HepG2 (cell line): Measurements from ENCODE around the gene HTR1D. TPM values are rescaled to one million over a fixed set of nuclear protein-coding genes. Genes with fewer than 3 reads are reported as not detected.

Experiments used
- CAMTA2 ChIP-seq: sonication (generic); formaldehyde crosslinking; IDR thresholded peaks from 2 replicates; pipeline ENCODE4 v1.4.0; 2020; ENCODE audit warnings: mild to moderate bottlenecking, missing genetic modification reagents, borderline replicate concordance
- DNMT3B ChIP-seq: conservative IDR thresholded peaks from 2 replicates; pipeline ENCODE4 v1.6.1; 2016; ENCODE audit warnings: missing biosample characterization, control low read depth
- DPF2 ChIP-seq: sonication (generic); formaldehyde crosslinking; IDR thresholded peaks from 2 replicates; pipeline ENCODE4 v1.4.0; 2020; ENCODE audit warnings: mild to moderate bottlenecking, low read depth, missing genetic modification reagents, borderline replicate concordance
- HES4 ChIP-seq: sonication (generic); formaldehyde crosslinking; IDR thresholded peaks from 2 replicates; pipeline ENCODE4 v1.9.0; 2021; ENCODE audit warnings: mild to moderate bottlenecking, missing genetic modification reagents, borderline replicate concordance
- HNRNPK ChIP-seq: fragments of 200-400 bp; formaldehyde crosslinking; IDR thresholded peaks from 2 replicates; pipeline ENCODE4 v1.6.1; 2018; ENCODE audit warnings: low read length, low read depth, moderate library complexity, mild to moderate bottlenecking; ENCODE audit not compliant: poor library complexity, severe bottlenecking
- MTA3 ChIP-seq: sonication (generic); formaldehyde crosslinking; IDR thresholded peaks from 2 replicates; pipeline ENCODE4 v1.4.0; 2020; ENCODE audit warnings: missing genetic modification reagents
- MYC ChIP-seq: sonication (generic); formaldehyde crosslinking; IDR thresholded peaks from 2 replicates; pipeline ENCODE4 v1.9.0; 2021; ENCODE audit warnings: missing genetic modification reagents, borderline replicate concordance
- MYNN ChIP-seq: sonication (generic); formaldehyde crosslinking; IDR thresholded peaks from 2 replicates; pipeline ENCODE4 v1.4.0; 2020; ENCODE audit warnings: mild to moderate bottlenecking, low read depth, missing genetic modification reagents
- NFYB ChIP-seq: sonication (generic); formaldehyde crosslinking; IDR thresholded peaks from 2 replicates; pipeline ENCODE4 v1.4.0; 2020; ENCODE audit warnings: missing genetic modification reagents
- PHF21A ChIP-seq: sonication (generic); formaldehyde crosslinking; IDR thresholded peaks from 2 replicates; pipeline ENCODE4 v1.5.0; 2020; ENCODE audit warnings: mild to moderate bottlenecking, missing genetic modification reagents
- TBX3 ChIP-seq: fragments of 450-650 bp; IDR thresholded peaks from 2 replicates; pipeline ENCODE4 v1.6.1; 2017; ENCODE audit warnings: antibody characterized with exemption, mild to moderate bottlenecking, inconsistent platforms, borderline replicate concordance
- ZKSCAN5 ChIP-seq: sonication (generic); formaldehyde crosslinking; IDR thresholded peaks from 2 replicates; pipeline ENCODE4 v1.5.1; 2020; ENCODE audit warnings: mild to moderate bottlenecking, missing genetic modification reagents
- ZNF354B ChIP-seq: sonication (generic); formaldehyde crosslinking; IDR thresholded peaks from 2 replicates; pipeline ENCODE4 v1.8.0; 2022; ENCODE audit warnings: mild to moderate bottlenecking, missing genetic modification reagents
- ZNF674 ChIP-seq: sonication (generic); formaldehyde crosslinking; IDR thresholded peaks from 2 replicates; pipeline ENCODE4 v1.5.0; 2020; ENCODE audit warnings: low read depth, mild to moderate bottlenecking, missing genetic modification reagents
- polyA plus RNA-seq, 8 experiments: library from polyadenylated mRNA; depleted of rRNA in 3 of 8; stranded (reverse) in 7 of 8; unstranded in 1 of 8; fragments of >200 nt; fragmentation: Illumina TruSeq in 4 of 8; extraction: Trizol in 4 of 8; gene quantifications; 2 replicates each; pipeline versions ENCODE4 v1.2.1 to v1.2.3, GENCODE V29; 2011 to 2016; ENCODE audit warnings: low read depth in 4 of 8, missing spikeins in 1 of 8, mixed read lengths in 1 of 8; ENCODE audit not compliant: insufficient read depth in 1 of 8
- total RNA-seq, 5 experiments: library from RNA; depleted of rRNA; stranded (reverse); fragments of >200 nt; fragmentation: Illumina TruSeq; extraction: Trizol; gene quantifications; 2 replicates each; pipeline ENCODE4 v1.2.3, GENCODE V29; 2016; ENCODE audit warnings: low read depth in 1 of 5
- TF ChIP-seq, protein P1 (sequence below): sonication (generic); formaldehyde crosslinking; IDR thresholded peaks from one replicate; pipeline ENCODE4 v1.5.1; 2020; ENCODE audit warnings: mild to moderate bottlenecking, missing genetic modification reagents; ENCODE audit errors: not compliant biosample characterization
- TF ChIP-seq, protein P2 (sequence below): sonication (generic); formaldehyde crosslinking; IDR thresholded peaks from 2 replicates; pipeline ENCODE4 v1.5.0; 2020; ENCODE audit warnings: missing genetic modification reagents
- TF ChIP-seq, protein P3 (sequence below): sonication (generic); formaldehyde crosslinking; IDR thresholded peaks from 2 replicates; pipeline ENCODE4 v1.8.0; 2022; ENCODE audit warnings: mild to moderate bottlenecking, missing genetic modification reagents, moderate library complexity
- TF ChIP-seq, protein P4 (sequence below): IDR thresholded peaks from 2 replicates; pipeline ENCODE4 v1.6.1; 2016; ENCODE audit warnings: missing genetic modification reagents, missing compliant biosample characterization
- TF ChIP-seq, protein P5 (sequence below): sonication (generic); formaldehyde crosslinking; IDR thresholded peaks from 2 replicates; pipeline ENCODE4 v1.4.0; 2020; ENCODE audit warnings: missing genetic modification reagents

The HTR1D gene
- total and polyA plus RNA-seq, 2 of the 13 experiments (the other 11 are each of a cell fraction or from before 2014, with no cell fraction given) = 0.04 to 0.07 TPM

DNA sequence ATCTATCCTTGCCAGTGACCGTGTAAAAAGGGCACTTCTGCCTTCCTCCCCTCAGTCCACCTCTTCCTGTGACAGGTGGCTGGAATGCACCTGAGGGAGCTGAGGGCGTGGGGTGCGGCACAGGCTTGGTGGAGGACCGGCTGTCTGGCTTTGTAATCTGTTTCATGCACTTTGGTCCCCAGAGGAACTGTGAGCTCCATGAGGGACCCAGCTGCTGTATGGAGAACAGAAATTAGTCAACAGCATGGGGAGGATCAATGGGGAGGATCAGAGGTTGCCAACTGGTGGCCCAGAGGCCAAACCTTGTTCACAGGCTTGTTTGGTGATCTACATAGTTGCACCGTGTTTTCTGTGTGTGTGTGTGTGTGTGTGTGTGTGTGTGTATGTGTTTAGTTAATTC, 29.7 kb downstream of the HTR1D start (continued):
- TF ChIP-seq CAMTA2 = no peak
- no peak for TF ChIP-seq HNRNPK
- no peak for TF ChIP-seq MTA3
- TF ChIP-seq TBX3 = peak; percentile 75; the same call in 1 of the 2 replicates
- no peak for TF ChIP-seq MYNN (CRISPR knock-in tag)
- no peak for TF ChIP-seq ZNF674 (CRISPR knock-in tag)
- no peak for TF ChIP-seq ZNF354B (CRISPR knock-in tag)
- 0 out of 2 replicates have a peak, but pooled peaks have one; percentile 53 for TF ChIP-seq ZKSCAN5 (CRISPR knock-in tag)
- no peak for TF ChIP-seq DNMT3B (CRISPR knock-in tag)
- TF ChIP-seq, protein P1, sequence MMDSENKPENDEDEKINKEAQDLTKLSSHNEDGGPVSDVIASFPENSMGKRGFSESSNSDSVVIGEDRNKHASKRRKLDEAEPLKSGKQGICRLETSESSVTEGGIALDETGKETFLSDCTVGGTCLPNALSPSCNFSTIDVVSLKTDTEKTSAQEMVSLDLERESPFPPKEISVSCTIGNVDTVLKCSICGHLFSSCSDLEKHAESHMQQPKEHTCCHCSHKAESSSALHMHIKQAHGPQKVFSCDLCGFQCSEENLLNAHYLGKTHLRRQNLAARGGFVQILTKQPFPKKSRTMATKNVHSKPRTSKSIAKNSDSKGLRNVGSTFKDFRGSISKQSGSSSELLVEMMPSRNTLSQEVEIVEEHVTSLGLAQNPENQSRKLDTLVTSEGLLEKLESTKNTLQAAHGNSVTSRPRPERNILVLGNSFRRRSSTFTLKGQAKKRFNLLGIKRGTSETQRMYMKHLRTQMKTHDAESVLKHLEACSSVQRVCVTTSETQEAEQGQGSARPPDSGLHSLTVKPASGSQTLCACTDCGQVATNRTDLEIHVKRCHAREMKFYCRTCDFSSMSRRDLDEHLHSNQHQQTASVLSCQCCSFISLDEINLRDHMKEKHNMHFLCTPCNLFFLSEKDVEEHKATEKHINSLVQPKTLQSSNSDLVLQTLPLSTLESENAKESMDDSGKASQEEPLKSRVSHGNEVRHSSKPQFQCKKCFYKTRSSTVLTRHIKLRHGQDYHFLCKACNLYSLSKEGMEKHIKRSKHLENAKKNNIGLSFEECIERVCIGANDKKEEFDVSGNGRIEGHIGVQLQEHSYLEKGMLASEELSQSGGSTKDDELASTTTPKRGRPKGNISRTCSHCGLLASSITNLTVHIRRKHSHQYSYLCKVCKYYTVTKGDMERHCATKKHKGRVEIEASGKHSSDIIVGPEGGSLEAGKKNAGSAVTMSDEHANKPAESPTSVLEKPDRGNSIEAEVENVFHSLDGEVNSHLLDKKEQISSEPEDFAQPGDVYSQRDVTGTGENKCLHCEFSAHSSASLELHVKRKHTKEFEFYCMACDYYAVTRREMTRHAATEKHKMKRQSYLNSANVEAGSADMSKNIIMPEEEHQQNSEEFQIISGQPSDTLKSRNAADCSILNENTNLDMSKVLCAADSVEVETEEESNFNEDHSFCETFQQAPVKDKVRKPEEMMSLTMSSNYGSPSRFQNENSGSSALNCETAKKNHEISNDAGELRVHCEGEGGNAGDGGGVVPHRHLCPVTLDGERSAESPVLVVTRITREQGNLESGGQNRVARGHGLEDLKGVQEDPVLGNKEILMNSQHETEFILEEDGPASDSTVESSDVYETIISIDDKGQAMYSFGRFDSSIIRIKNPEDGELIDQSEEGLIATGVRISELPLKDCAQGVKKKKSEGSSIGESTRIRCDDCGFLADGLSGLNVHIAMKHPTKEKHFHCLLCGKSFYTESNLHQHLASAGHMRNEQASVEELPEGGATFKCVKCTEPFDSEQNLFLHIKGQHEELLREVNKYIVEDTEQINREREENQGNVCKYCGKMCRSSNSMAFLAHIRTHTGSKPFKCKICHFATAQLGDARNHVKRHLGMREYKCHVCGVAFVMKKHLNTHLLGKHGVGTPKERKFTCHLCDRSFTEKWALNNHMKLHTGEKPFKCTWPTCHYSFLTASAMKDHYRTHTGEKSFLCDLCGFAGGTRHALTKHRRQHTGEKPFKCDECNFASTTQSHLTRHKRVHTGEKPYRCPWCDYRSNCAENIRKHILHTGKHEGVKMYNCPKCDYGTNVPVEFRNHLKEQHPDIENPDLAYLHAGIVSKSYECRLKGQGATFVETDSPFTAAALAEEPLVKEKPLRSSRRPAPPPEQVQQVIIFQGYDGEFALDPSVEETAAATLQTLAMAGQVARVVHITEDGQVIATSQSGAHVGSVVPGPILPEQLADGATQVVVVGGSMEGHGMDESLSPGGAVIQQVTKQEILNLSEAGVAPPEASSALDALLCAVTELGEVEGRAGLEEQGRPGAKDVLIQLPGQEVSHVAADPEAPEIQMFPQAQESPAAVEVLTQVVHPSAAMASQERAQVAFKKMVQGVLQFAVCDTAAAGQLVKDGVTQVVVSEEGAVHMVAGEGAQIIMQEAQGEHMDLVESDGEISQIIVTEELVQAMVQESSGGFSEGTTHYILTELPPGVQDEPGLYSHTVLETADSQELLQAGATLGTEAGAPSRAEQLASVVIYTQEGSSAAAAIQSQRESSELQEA = no peak
- peak; percentile 67; the same call in 1 of the 2 replicates for TF ChIP-seq DPF2 (CRISPR knock-in tag)
- TF ChIP-seq, protein P2, sequence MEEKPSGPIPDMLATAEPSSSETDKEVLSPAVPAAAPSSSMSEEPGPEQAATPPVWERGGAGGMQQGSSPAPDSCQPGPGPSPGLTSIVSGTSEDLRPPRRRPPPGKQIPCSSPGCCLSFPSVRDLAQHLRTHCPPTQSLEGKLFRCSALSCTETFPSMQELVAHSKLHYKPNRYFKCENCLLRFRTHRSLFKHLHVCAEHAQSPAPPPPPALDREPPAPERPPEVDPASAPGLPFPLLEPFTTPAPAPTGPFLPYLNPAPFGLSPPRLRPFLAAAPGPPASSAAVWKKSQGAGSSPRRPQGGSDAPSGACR (CRISPR knock-in tag) = peak; percentile 95
- no peak for TF ChIP-seq HES4
- TF ChIP-seq NFYB (CRISPR knock-in tag) = no peak
- TF ChIP-seq, protein P3, sequence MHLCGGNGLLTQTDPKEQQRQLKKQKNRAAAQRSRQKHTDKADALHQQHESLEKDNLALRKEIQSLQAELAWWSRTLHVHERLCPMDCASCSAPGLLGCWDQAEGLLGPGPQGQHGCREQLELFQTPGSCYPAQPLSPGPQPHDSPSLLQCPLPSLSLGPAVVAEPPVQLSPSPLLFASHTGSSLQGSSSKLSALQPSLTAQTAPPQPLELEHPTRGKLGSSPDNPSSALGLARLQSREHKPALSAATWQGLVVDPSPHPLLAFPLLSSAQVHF (CRISPR knock-in tag) = no peak
- peak; percentile 93 for TF ChIP-seq PHF21A (CRISPR knock-in tag)
- TF ChIP-seq, protein P4, sequence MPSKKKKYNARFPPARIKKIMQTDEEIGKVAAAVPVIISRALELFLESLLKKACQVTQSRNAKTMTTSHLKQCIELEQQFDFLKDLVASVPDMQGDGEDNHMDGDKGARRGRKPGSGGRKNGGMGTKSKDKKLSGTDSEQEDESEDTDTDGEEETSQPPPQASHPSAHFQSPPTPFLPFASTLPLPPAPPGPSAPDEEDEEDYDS (CRISPR knock-in tag) = peak; percentile 47; the same call in 1 of the 2 replicates
- TF ChIP-seq, protein P5, sequence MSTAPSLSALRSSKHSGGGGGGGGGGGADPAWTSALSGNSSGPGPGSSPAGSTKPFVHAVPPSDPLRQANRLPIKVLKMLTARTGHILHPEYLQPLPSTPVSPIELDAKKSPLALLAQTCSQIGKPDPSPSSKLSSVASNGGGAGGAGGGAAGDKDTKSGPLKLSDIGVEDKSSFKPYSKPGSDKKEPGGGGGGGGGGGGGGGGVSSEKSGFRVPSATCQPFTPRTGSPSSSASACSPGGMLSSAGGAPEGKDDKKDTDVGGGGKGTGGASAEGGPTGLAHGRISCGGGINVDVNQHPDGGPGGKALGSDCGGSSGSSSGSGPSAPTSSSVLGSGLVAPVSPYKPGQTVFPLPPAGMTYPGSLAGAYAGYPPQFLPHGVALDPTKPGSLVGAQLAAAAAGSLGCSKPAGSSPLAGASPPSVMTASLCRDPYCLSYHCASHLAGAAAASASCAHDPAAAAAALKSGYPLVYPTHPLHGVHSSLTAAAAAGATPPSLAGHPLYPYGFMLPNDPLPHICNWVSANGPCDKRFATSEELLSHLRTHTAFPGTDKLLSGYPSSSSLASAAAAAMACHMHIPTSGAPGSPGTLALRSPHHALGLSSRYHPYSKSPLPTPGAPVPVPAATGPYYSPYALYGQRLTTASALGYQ (CRISPR knock-in tag) = no peak
- peak; percentile 73; the same call in 1 of the 2 replicates for TF ChIP-seq MYC (CRISPR knock-in tag)
